ENCODE measurements around the gene ZNF236.

ZNF236 gene

GRCh38 chr18:76977684-76978232 lies 155.4 kb downstream of the ZNF236 start:
- DNase-seq: peak; percentile 72

GRCh38 chr18:76978616-76979015 lies 156.3 kb downstream of the ZNF236 start:
- DNase-seq: no peak

GRCh38 chr18:76979111-76979751 lies 156.9 kb downstream of the ZNF236 start:
- peak; percentile 23 for DNase-seq

- peak; percentile 85 for DNase-seq
Measured at GRCh38 chr18:76979906-76980305, 157.5 kb downstream of the ZNF236 start.

- DNase-seq: no peak
Measured at GRCh38 chr18:76980663-76981395, 158.5 kb downstream of the ZNF236 start.

- peak; percentile 40 for DNase-seq
Measured at GRCh38 chr18:76981396-76981968, 159.1 kb downstream of the ZNF236 start.

GRCh38 chr18:76982038-76982437 lies 159.7 kb downstream of the ZNF236 start:
- DNase-seq: no peak

- peak; percentile 83 for DNase-seq
Measured at GRCh38 chr18:76982841-76983583, 160.7 kb downstream of the ZNF236 start.

- no peak for DNase-seq
Measured at GRCh38 chr18:76983613-76984051, 161.3 kb downstream of the ZNF236 start.

GRCh38 chr18:76984193-76985155 lies 162.1 kb downstream of the ZNF236 start:
- DNase-seq: no peak

GRCh38 chr18:76985156-76985950 lies 163.0 kb downstream of the ZNF236 start:
- no peak for DNase-seq

- no peak for DNase-seq
Measured at GRCh38 chr18:76985951-76986236, 163.5 kb downstream of the ZNF236 start.

- DNase-seq: no peak
Measured at GRCh38 chr18:76986406-76986805, 164.0 kb downstream of the ZNF236 start.

GRCh38 chr18:76988031-76988826 lies 165.9 kb downstream of the ZNF236 start:
- DNase-seq: no peak

- DNase-seq: no peak
Measured at GRCh38 chr18:76988827-76989646, 166.7 kb downstream of the ZNF236 start.

- no peak for DNase-seq
Measured at GRCh38 chr18:76989647-76990190, 167.4 kb downstream of the ZNF236 start.

- peak; percentile 62 for DNase-seq
Measured at GRCh38 chr18:76990343-76991020, 168.1 kb downstream of the ZNF236 start.

- DNase-seq: no peak
Measured at GRCh38 chr18:76991021-76991688, 168.8 kb downstream of the ZNF236 start.

Measured in NCI-H82 (cell line).